GM12878 (cell line): ENCODE measurements around the gene YWHAQ. TPM values are rescaled to one million over a fixed set of nuclear protein-coding genes. Genes with fewer than 3 reads are reported as not detected.

Experiments
- BCLAF1 ChIP-seq: fragments of 450-650 bp; IDR thresholded peaks from 2 replicates; pipeline ENCODE4 v1.6.1; 2017; ENCODE audit warnings: antibody characterized with exemption, mild to moderate bottlenecking, moderate library complexity
- BHLHE40 ChIP-seq, 2 experiments: fragments of 450-650 bp in 1 of 2; IDR thresholded peaks; 2 replicates each; pipeline ENCODE4 v1.6.1; 2011 to 2017; ENCODE audit warnings: low read depth in 2 of 2, borderline replicate concordance in 1 of 2, improper control_type of control experiment in 1 of 2, low read length in 1 of 2, mild to moderate bottlenecking in 1 of 2
- CBFB ChIP-seq: IDR thresholded peaks from 2 replicates; pipeline ENCODE4 v1.6.1; 2016; ENCODE audit warnings: antibody characterized with exemption, low read depth
- CEBPZ ChIP-seq: fragments of 150-350 bp; IDR thresholded peaks from 2 replicates; pipeline ENCODE4 v1.6.1; 2016; ENCODE audit warnings: low read depth, low read length
- CHD1 ChIP-seq: IDR thresholded peaks from 2 replicates; pipeline ENCODE4 v1.6.1; 2012; ENCODE audit warnings: low read depth, low read length, improper control_type of control experiment
- HDGF ChIP-seq: fragments of 450-650 bp; IDR thresholded peaks from 2 replicates; pipeline ENCODE4 v1.6.1; 2016; ENCODE audit warnings: antibody characterized with exemption
- IRF3 ChIP-seq: fragments of 450-650 bp; IDR thresholded peaks from 2 replicates; pipeline ENCODE4 v1.6.1; 2014; ENCODE audit warnings: mild to moderate bottlenecking
- JUND ChIP-seq: IDR thresholded peaks from 2 replicates; pipeline ENCODE4 v1.6.1; 2012; ENCODE audit warnings: low read depth, mild to moderate bottlenecking, low read length, improper control_type of control experiment, moderate library complexity
- MAX ChIP-seq: IDR thresholded peaks from 2 replicates; pipeline ENCODE4 v1.6.1; 2012; ENCODE audit warnings: low read depth, low read length, improper control_type of control experiment
- NFYB ChIP-seq: IDR thresholded peaks from 2 replicates; pipeline ENCODE4 v1.6.1; 2011; ENCODE audit warnings: low read depth, mild to moderate bottlenecking, low read length, improper control_type of control experiment, moderate library complexity; ENCODE audit not compliant: insufficient read depth
- NR2C1 ChIP-seq: fragments of 450-650 bp; IDR thresholded peaks from 2 replicates; pipeline ENCODE4 v1.6.1; 2017; ENCODE audit warnings: antibody characterized with exemption, mild to moderate bottlenecking, moderate library complexity
- NR2F1 ChIP-seq: fragments of 450-650 bp; conservative IDR thresholded peaks from 2 replicates; pipeline ENCODE4 v1.6.1; 2017; ENCODE audit warnings: mild to moderate bottlenecking
- POLR2AphosphoS5 ChIP-seq: IDR thresholded peaks from 2 replicates; pipeline ENCODE4 v1.6.1; 2011; ENCODE audit warnings: mild to moderate bottlenecking, low read length, inconsistent platforms
- RELA ChIP-seq: fragments of 450-650 bp; IDR thresholded peaks from 2 replicates; pipeline ENCODE4 v1.8.0; 2014; ENCODE audit warnings: borderline replicate concordance; ENCODE audit not compliant: partially characterized antibody
- SIN3A ChIP-seq: IDR thresholded peaks from 2 replicates; pipeline ENCODE4 v1.6.1; 2012; ENCODE audit warnings: low read depth, low read length, improper control_type of control experiment
- ZZZ3 ChIP-seq: IDR thresholded peaks from 2 replicates; pipeline ENCODE4 v1.6.1; 2011; ENCODE audit warnings: low read depth; ENCODE audit not compliant: control insufficient read depth, insufficient read length
- polyA plus RNA-seq, 11 experiments: library from polyadenylated mRNA; depleted of rRNA in 4 of 11; unstranded in 6 of 11; stranded (reverse) in 5 of 11; fragments of >200 nt; fragmentation: Nextera tagmentation in 4 of 11; fragmentation: Illumina TruSeq in 1 of 11; extraction: Ambion mirVana in 4 of 11; extraction: Trizol in 1 of 11; gene quantifications; 1 replicate in 1 of 11; 2 replicates in 10 of 11; pipeline versions ENCODE4 v1.2.1 to v1.2.3, GENCODE V29; 2011 to 2016; ENCODE audit warnings: inconsistent platforms in 2 of 11, missing spikeins in 2 of 11, low read depth in 1 of 11
- total RNA-seq, 4 experiments: library from RNA; depleted of rRNA in 3 of 4; stranded (reverse); fragments of >200 nt in 3 of 4; fragmentation: Illumina TruSeq in 1 of 4; extraction: Trizol in 1 of 4; gene quantifications; 2 replicates each; pipeline versions ENCODE4 v1.2.1 to v1.2.3, GENCODE V29; 2013 to 2021

The YWHAQ gene
- total and polyA plus RNA-seq, 10 of the 15 experiments (the other 5 are each of a cell fraction or from before 2014, with no cell fraction given): 63.0 to 515 (median 219) TPM

- TF ChIP-seq NR2F1: 0 out of 2 replicates have a peak, but pooled peaks have one; percentile 43
- no peak for TF ChIP-seq RELA
- TF ChIP-seq CHD1: peak; percentile 63; the same call in 1 of the 2 replicates
- TF ChIP-seq BCLAF1: peak; percentile 72; the same call in 1 of the 2 replicates
- TF ChIP-seq IRF3: no peak
- TF ChIP-seq CEBPZ: no peak
- TF ChIP-seq POLR2AphosphoS5: 0 out of 2 replicates have a peak, but pooled peaks have one; percentile 16
- no peak for TF ChIP-seq JUND
- no peak for TF ChIP-seq SIN3A
- no peak for TF ChIP-seq ZZZ3
- TF ChIP-seq BHLHE40 (IDR thresholded peaks at IDR 0.05; ENCODE audit: borderline replicate concordance in 1 of 2, low read depth in 2 of 2, low read length in 1 of 2): peak in 1 of 2 experiments; percentile 72; a peak in 1 of 4 replicates
- no peak for TF ChIP-seq CBFB
- 0 out of 2 replicates have a peak, but pooled peaks have one; percentile 14 for TF ChIP-seq NR2C1
- no peak for TF ChIP-seq NFYB
- peak; percentile 83; the same call in 1 of the 2 replicates for TF ChIP-seq HDGF
- peak; percentile 46; the same call in 1 of the 2 replicates for TF ChIP-seq MAX
Observed at GRCh38 chr2:9630117-9630735, 571 bp downstream of the YWHAQ start (continued).
